GM21529 (cell line): ENCODE data around the gene MFGE8.

Experiments used
- ATAC-seq: cut with Tn5 transposase; IDR thresholded peaks from one replicate; pipeline ENCODE4 v1.9.1; 2021; ENCODE audit not compliant: unreplicated experiment

MFGE8 gene

DNA sequence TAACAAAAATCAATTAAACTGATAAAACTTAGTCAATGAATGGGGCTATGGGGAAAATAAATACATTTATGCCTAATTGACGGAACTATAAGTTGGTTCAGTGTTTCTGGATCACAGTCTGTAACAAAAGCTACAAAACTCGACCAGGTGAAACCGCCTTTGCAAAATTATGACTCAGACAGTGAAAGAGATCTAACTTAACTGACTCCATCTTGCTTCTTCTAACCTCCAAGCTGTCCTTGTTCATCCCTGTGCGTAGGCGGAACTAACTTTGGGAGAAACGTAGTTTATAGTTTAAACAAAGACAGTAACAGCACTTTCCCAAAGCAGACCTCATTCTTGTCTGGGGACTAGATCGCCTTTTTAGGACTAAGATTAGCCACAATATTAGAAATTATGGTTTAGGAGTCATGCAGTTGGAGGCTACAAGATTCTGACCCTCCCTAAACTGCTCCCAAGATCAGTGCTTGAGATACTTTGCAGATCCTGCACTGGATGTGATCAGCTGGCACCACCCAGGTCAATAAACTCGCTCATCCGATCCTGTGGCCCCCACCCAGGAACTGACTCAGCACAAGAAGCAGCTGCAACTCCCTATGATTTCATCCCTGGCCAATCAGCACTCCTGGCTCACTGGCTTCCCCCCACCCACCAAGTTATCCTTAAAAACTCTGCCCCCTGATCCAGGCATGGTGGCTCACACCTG, 7.2 kb upstream of the MFGE8 start:
- no peak for ATAC-seq

DNA sequence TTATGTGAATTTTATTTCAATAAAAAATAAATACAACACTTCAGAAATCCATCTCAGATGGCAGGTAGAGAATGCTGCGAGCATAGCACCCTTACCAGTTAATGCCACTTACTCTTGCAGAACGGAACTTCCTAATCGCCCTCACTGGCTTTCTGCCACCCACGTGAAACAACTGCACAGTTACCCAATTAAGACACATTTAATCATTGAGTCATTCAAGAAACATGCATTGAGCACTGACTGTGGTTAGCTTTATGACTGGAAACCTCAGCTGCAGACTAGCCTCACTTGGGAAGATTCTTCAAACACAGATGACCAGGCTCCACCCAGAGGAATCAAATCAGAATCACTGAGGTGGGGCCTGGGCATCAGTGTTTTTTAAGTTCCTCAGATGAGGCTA, 5.6 kb upstream of the MFGE8 start:
- ATAC-seq: no peak

DNA sequence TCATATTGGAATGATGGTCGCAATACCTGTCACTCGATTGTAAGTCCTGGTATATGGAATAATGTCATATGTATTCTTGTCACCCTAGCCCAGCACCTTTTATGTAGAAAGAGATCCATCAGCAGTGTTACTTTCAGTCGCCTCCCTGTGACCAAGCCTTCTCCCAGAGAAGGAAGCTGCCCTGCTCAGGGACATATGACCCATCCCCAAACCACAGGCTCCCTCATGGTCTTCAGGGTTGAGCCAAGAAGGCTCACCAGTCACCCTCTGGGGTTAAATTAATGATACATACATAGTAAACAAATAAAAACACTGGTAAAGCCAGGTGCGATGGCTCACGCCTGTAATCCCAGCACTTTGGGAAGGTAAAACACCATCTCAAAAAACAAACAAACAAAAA, 4.6 kb upstream of the MFGE8 start:
- no peak for ATAC-seq

DNA sequence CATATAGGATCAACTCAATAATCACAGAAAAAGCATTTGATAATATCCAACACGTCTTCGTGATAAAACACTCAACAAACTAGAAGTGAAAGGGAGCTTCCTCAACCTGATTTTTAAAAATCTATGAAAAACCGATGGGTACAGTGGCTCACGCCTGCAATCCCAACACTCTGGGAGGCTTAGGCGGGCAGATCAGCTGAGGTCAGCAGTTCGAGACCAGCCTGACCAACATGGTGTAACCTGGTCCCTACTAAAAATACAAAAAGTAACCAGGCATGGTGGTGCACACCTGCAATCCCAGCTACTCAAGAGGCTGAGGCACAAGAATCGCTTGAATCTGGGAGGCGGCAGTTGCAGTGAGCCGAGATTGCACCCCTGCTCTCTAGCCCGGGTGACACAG, 2.2 kb upstream of the MFGE8 start:
- ATAC-seq: no peak

DNA sequence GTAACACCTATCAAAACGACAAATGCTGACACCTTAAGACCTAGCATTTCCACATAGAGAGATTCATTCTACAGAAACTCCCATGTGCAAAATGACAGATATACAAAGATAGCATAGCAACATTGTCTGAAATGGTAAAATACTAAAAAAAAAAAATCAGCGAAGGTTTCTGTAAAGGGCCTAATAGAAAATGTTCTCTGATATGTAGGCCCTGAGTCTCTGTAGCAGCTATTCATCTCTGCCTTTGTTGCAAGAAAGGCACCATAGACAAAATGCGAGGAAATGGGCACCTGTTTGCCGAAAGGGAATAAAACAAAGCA, 631 bp upstream of the MFGE8 start:
- ATAC-seq: no peak

DNA sequence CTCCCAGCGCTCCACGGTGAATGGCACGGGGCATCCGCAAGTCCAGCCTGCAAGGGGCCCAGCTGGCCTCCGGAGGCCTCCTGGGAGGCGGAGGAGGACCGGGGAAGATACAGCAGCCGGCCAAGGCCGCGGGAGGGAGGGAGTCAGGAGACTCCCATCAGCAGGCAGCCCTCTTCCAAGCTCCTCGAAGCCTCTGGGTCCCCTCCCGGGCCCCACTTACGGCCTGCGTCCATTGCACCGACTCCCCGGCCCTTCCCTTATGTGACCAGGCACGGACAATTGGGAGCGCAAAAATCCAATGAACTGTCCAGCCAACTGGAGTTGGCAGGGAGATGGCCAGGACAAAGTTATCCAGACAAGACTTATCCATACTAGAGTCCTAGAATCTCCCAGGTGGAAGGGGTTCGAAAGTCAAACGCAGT, 668 bp downstream of the MFGE8 start:
- no peak for ATAC-seq

DNA sequence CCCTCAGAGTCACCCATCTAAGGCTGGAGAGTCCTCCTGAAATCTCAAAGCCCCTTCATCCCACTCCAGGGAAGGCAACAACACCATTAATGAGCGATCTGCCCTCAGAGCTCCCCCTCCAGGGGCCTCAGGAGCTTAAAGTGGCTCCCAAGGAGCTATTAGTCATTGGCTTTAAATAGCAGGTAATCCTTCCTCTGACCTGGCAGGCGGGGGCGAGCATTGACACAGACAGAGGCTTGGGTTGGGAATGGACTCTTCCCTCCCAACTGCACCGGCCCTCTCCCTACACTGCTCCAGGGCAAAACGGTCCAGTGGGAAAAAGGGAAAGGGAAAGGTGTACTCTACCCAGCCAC, 1.4 kb downstream of the MFGE8 start:
- ATAC-seq: no peak

DNA sequence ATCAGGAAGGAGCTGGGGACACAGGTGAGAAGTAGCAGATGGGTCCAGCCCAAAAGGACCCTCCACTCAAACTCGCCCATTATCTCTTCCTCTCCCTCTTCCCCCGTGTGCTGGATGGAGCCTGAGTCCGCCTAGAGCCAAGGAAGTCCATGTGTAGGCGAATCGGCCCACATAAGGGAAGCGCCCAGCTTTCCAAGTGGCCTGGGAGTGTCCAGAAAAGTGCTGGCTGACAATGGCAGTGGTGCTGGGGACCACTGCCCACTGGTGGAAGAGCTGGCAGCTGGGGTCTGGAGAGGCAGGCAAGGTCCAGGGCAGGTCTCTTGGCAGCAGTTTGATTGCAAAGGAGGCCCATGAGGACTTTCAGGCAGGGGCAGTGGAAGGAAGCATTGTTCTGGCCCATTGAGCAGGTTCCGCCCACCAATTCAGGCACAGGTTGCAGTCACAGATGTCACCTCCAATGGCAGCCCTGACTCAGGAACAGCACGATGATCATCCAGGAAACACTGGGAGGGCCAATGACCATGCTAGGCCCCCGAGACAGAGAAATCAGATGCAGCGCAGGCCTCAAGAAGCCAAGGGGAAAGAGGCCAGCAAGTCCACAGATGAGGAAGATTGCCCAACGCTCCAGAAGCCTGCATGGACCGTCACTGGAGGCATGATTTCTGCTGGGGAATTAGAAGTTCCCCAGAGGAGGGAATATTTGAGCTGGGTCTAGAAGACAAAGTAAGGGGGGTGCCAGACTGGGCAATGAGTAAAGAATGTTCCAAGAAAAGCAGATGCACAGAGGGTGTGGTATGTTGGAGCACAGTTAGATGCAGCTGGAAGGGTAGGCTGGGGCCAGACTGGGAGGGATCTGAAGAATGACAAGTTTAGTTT, 3.0 kb downstream of the MFGE8 start:
- no peak for ATAC-seq

DNA sequence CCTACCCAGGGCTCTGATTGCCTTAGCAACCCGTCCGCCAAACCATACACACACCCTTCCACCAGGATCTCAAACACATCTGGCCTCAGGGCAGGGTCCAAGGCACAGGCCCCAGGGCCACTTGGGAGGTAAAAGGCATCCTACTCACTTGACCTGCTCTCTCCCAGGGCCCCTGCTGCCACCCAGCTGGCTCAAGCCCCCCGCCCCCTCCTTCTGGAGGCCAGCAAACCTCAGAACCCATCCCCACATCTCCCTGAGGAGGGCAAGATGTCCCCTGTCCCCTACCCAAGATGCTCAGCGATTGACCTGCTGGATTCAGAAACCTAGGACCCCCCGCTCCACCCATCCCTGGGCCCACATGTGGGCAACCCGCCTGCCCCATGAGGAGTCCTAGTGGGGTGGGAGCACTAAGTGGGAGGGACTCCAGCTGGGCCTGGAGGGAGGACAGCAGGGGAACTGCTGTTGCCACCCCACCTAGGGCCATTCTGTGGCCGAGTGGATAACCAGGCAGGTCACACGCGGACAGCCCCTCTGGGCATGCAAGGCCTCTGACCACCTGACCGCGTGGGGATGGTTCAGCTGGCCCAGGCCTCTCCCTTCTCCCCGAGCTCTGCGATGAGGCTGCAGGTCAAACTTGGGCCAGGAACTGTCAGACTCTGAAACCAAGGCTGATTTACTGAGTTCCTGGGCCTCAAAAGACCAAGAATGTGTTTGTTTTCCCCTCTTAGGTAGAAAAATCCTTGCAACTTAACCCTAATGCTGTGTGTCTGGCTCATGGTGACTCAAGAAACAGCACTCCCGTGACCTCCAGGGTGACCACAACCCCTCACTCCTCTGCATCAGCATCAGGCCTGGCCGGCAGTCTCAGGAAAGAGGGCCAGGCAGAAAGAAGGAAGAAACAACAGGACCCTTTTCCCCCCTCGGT, 4.2 kb downstream of the MFGE8 start:
- no peak for ATAC-seq

DNA sequence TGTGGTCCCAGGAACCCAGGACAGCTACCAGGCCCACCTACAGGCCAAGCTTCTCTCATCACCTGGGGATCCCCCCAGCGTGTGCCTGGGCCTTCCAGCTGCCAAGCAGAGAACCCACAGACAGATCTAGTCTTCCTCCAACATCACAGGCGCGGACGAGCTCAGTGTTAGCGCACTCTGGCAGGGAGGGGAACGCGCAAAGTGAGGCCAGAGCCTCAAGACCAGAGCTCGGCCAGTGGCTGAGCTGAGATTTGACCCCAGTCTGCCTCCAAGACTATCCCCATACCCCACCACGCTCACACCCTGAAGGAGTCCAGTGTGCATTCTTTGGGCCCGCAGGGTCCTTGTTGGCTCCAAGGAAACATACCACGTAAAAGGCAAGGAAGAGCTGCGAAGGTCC, 5.1 kb downstream of the MFGE8 start:
- ATAC-seq: no peak

DNA sequence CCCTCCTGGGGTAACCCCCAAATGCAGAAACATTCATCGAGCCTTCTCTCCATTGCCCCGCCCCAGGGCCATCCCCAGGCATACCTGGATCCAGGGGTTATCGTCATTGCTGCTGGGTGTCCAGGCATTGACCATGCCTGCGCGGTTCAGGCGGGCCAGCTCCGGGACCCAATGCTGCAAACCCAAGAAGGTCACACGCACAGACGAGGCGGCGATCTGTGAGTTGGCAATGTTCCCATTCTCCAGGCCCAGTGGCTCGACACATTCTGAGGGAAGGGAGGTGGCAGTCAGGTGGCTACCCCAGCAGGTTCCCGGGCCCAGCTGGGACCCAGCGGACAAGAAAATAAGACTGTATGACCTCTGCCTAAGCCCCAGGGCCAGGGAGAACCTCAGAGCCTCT, 6.1 kb downstream of the MFGE8 start:
- ATAC-seq: no peak

DNA sequence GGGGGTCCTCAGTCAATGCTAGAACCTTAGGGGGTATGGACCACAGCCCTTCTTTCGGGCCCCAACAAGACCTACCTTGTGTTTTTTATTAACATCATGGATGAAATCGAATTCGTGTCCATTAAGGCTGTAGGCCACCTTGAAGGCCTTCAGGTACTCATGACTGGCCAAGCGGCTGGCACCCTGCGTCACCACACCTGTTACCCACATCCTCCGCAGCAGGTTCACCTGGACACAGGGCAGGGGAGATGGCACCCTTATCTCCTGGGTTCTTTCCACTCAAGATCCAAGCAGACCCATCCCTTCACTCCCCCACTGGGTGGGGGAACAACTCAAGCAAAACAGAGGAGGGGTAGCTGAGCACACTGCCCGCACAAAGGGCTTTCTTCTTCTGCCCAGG, 6.6 kb downstream of the MFGE8 start:
- no peak for ATAC-seq

DNA sequence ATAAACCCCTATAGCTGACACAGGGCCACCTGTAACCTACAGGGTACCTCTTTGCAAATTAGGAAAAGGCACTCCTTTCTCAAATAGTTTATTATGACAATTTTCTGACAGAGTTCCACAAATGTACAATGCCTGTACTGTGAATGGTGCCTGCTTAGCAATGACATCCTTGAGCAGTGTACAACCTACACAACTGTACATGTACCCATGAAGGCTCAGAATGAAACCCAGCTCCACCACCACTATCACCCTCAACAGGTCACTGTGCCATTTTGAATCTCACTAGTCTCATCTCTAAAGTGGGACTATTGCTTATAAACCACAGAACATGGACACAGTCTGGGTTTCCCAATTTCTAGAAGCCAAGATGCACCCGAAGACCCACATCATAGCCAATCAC, 7.0 kb downstream of the MFGE8 start:
- ATAC-seq: no peak

DNA sequence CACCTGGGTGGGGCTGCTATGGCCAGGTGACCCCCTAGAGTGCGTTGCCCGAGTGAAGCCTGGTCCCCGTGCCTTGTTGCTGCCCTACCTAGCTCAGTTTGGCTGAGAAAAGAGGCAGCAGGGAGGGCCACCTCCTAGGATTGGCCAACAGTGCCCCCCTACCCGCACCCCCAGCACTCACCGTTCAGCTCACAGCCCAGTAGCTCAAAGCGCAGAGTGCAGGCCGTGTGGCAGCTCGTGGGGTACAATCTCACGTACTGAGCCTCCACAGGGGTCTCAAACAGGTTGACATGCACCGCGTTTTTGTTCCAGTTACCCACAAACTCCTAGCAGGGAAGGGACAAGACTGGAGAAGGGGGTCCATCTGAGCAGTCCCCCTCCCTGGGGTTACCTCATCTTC, 7.6 kb downstream of the MFGE8 start:
- no peak for ATAC-seq

DNA sequence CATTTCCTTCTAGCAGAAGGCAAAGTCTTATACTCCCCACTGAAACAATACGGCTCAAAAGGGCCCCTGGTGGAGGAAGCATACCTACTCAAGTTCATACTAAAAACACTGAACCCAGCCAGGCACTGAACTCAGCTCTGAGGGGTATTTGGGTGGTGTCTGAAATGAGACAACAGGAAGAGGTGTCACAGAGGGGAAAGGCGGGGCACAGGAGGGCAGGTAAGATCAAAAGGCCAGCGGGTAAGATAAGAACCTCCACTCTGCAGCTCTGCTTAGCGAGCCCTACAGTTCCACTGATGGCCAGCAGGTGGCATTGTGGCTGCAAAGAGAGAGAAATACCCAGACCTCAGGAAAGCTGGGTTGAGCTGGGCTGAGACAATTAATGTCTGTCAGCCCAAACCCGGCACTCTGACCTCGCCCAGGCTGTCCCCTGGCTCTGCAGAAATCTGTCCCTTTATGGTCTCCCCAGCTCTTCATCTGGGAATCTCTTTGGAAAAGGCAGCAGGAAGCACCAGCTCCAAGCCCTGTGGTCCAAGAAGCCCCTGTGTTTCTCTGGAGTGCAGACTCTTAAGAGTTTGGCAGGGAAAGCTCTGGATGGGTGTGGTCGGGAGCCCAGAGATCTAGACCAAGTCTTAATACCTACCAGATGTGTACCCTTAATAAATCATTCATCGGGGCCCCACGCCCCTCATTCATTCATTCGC, 8.4 kb downstream of the MFGE8 start:
- peak; percentile 75 for ATAC-seq

DNA sequence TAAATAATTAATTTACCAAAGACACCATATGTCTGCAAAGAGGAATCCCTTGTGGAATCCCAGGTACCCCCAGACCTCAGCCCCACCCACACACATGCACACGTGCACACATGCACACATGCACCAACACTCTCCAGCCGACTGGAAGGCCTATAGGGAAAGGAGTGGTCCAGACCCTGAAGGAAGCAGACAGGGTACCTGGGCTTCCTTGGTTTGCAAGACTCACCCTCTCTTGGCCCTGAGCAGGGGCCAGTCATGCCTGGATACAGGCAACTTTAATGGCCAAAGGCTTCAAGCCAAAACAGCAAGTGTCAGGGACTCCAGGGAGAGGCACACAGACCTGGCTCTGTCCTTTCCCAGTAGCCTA, 8.9 kb downstream of the MFGE8 start:
- no peak for ATAC-seq

DNA sequence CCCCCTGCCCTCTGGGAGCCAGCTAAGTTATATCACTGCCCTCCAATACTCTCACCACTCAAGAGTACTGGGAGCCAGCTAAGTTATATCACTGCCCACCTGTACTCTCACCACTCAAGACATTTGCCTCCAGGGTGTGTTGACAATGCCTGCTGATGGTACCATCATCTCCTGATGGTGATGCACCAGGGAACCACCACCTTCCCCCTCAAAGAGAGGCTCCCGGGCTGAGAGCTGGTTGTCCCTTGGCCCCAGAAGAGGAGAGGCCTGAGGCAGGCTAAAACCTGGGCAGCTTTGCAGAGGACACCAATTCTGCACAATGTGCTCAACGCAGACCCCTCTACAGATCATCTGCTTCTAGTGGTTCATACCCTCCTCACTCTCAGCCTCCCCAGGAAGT, 10.3 kb downstream of the MFGE8 start:
- no peak for ATAC-seq

DNA sequence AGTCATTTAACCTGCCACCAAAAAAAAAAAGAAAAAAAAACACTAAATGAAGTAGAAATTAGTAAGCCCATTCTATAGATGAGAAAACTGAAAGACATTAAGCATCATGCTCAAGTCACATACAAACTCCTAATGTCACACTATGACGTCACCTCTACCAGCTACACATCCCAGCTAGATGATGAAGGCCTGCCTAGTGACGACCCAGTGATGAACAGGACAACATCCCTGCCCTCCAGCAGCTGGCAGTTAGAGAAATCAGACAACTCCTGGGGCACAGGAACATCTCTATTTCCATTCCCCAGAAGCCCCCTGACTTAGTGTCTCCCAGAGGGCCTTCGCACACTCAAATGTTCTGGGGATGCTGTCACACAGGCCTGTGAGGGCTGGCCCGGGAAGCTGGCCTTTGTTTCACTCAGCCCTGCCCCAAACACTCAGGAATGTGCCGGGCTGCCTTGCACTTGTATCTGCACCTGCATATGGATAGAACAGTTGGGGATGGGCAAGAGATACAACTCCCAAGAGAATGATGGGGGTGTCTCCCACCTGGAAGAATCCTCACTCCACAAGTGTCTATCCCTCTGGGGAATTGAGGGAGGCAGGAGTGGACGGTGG, 10.9 kb downstream of the MFGE8 start:
- no peak for ATAC-seq

DNA sequence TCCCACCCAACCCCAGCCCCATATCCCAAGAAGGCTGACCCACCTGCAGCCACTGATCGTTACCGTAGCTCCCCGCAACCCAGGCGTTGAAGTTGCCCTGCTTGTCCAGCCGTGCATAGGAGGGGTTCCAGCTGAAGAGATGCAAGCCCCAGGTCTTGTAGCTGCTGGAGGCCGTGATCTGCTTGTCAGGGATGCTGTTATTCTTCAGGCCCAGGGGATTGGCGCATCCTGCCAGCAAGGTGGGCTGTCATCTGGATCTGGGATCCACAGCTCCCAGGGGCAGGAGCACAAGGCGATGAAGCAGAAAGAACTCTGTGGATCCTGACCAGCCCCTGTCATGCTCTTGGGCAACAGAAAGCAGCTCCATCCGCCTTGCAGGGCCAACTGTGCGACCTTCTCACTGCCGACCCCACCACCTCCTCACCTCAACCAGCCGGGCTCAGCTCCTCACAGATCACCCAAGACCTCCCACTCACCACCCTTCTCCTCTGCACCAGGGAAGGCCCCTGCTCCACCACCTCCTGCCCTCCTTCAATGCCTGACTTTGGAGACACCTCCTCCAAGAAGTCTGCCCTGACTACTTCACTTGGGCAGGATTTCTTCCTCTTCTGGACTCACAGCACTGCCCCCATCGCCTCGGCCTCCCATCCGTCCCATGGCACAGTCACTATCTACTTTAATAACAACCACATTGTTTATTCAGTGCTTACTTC, 11.5 kb downstream of the MFGE8 start:
- no peak for ATAC-seq

DNA sequence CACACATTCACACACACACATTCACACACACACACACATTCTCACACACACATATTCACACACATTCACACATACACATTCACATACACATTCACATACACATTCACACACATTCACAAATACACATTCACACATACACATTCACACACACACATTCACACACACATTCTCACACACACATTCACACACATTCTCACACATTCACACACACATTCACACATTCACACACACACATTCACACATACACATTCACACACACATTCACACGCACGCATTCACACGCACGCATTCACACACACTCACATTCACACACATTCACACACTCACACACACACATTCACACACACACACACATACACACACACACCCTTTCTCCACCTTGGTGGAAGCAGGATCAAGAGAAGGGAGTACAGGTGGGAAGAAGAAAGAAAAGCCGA, 12.2 kb downstream of the MFGE8 start:
- no peak for ATAC-seq
